COR-L47 (cell line): ENCODE results near the gene ZNF600.
"Not testable (repeated sequence)": the region's sequence is repeated elsewhere in the genome, so short reads cannot be mapped to it uniquely, and the experiment has no call there.

Experiments used
- DNase-seq: peaks from one replicate; lab custom pipeline; 2025; lab: John Stamatoyannopoulos, UW

Gene ZNF600

DNA sequence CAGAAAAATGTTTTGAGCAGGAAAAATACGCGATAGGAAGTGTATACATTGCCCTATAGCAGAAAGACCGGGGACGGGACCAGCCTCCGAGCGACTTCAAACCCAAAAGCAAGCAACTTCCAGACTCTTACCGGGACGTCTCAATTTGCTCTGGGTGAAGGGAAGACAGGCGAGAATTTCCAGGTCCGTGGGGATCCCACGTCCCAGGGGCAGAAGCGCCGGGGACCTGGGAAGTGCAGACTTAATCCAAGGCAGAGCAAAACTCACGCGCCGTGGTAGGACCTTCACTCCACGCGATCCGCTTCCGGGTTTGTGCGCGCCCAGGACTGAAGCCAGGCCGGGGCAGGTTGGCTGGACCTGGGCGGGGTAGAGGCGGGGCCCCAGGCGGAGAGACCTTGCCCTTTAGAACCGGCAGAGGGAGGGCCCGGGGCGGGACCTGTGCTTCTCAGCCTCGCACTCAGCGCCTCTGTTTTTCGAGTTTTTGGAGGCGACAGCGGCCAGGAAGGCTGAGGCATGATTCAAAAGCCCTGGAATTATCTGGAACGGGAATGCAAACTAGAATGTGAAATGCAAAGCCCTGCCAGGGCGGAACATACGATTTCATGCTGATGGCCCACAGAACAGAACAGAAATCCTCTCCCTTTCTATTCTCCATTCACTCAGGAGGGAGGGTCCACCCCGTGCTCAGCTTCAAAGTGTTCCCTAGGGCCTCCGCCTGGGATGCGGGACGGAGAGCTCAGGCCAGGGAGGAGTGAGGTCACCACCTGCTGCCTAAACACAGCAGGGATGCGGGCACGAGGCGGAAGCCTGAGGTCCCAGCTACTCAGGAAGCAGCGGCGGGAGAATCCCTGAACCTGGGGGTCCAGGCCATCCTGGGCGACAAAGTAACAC lies at the start of gene ZNF600:
Gene ZNF600, minus strand, starts transcription at position 328 of the 891 bp plus-strand sequence. CDS start 7,903 bp downstream, outside the sequence.
- peak; percentile 46 for DNase-seq

GRCh38 chr19:52834289-52834688 lies 47.7 kb upstream of the ZNF600 start:
- DNase-seq, result not testable (repeated sequence)

GRCh38 chr19:52833541-52833940 lies 47.0 kb upstream of the ZNF600 start:
- not testable (repeated sequence) for DNase-seq

- DNase-seq, result not testable (repeated sequence)
These were observed 43.3 kb upstream of the ZNF600 start for GRCh38 chr19:52829866-52830265.

DNA sequence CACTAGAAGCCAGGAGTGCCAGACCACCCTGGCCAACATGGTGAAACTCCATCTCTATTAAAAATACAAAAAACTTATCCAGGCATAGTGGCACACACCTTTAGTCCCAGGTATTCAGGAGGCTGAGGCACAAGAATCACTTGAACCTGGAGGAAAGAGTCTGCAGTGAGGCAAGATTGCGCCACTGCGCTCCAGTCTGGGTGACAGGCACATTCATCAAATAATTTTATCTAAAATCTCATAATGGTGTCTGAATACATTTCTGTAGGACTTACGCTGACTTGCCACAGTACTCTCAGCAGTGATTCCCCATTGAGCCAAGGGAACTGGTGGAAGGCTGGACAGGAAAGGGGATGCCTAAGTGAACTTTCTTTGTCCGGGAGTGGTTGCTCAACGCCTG lies 39.2 kb upstream of the ZNF600 start:
- DNase-seq, result no peak

- DNase-seq, result no peak
These were observed 37.1 kb upstream of the ZNF600 start for GRCh38 chr19:52823676-52824075.

DNA sequence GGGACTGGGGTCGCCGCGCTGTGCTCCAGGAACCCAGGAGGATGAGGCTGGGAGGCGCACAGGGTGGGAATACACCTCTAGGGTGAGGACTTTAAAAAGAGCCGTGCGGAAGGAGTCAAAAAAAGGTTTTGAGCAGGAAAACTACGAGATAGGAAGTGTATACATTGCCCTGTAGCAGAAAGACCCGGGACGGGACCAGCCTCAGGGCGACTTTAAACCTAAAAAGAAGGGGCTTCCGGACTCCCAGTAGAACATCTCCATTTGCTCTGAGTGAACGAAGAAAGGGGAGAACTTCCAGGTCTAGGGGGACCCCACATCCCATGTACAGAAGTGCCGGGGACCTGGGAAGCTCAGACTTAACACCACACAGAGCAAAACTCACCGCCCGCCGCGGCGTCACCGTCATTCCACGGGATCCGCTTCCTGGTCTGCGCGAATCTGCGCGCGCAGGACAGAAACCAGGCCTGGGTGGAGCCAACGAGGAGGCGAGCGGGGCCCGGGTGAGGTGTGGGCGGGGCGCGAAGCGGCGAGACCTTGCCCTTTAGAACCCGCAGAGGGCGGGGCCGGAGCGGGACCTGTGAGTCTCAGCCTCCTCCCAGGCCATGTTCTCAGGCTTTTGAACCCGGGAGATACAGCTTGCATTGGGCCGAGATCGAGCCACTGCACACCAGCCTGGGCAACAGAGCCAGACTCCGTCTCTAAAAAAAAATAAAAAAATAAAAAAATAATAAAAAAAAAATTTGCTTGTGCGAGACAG lies 34.8 kb upstream of the ZNF600 start, which contains the start of gene ZNF28:
Gene ZNF28, minus strand, starts transcription at position 430 of the 757 bp plus-strand sequence. CDS start 3,675 bp downstream, outside the sequence.
- peak; percentile 38 for DNase-seq

DNA sequence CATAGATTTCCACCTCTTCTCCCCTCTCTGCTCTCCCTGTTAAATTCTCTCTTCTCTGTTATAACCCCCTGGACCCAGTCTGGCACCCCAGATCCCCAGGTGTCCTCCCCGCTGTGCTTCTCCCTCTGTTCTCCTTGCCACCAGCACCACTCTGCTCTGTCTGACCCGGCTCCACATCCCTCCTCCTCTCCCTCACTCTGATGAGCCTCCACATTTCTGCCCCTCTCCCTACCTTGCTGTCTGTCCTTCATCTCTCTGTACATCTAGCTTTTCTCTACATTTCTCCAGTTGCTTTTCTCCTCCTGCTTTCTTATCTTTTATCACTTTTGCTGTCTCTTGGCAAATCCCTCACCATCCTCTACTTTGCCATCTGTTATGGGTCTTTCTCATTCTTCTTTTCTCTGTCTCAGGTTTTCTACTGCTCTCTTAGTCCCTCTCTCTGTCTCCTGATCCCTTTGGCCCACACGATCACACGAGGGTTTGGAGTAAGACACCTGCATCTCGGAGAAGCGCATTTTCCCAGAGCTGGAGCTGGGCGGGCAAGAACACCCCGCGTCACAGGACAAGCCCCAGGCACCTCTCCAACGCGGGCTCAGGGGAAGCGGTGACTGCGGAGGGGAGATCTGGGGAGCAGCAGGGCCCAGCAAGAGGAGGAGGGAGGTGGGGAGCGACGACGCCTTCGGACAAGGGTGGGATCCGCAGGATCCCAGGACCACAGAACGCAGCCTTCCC lies 34.0 kb upstream of the ZNF600 start:
- not testable (repeated sequence) for DNase-seq

GRCh38 chr19:52809801-52810200 lies 23.2 kb upstream of the ZNF600 start:
- DNase-seq, result no peak

- DNase-seq, result not testable (repeated sequence)
These were observed 13.5 kb upstream of the ZNF600 start for GRCh38 chr19:52799950-52800640.

- no peak for DNase-seq
These were observed 2.8 kb upstream of the ZNF600 start for GRCh38 chr19:52789440-52789839.

- no peak for DNase-seq
These were observed 520 bp downstream of the ZNF600 start for GRCh38 chr19:52786078-52786463.

GRCh38 chr19:52785506-52785905 lies 1.1 kb downstream of the ZNF600 start:
- no peak for DNase-seq

- not testable (repeated sequence) for DNase-seq
These were observed 3.7 kb downstream of the ZNF600 start for GRCh38 chr19:52782864-52783263.

- DNase-seq, result no peak
These were observed 7.8 kb downstream of the ZNF600 start for GRCh38 chr19:52778811-52779210.

DNA sequence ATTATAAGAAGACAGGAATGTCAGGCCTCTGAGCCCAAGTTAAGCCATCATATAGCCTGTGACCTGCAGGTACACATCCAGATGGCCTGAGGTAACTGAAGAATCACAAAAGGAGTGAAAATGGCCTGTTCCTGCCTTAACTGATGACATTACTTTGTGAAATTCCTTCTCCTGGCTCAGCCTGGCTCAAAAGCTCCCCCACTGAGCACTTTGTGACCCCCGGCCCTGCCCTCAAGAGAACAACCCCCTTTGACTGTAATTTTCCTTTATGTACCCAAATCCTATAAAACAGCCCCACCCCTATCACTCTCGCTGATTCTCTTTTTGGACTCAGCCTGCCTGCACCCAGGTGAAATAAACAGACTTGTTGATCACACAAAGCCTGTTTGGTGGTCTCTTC lies 30.1 kb downstream of the ZNF600 start:
- not testable (repeated sequence) for DNase-seq

DNA sequence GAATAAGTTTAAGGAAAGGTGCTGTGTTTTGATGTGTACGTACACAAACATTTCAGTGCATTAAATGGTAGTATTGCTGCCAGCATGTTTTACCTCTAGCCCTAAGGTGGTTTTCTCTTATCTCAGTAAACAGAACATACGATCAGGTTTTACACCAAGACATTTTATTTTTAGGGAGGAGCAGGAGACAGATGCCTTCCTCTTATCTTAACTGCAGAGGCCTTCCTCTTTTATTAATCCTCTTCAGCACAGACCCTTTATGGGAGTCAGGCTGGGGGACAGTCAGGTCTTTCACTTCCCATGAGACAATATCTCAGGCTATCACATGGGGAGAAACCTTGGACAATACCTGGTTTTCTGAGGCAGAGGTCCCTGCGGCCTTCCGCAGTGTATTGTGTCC lies 36.8 kb downstream of the ZNF600 start:
- no peak for DNase-seq

GRCh38 chr19:52748336-52748950 lies 38.1 kb downstream of the ZNF600 start:
- peak; percentile 60 for DNase-seq

DNA sequence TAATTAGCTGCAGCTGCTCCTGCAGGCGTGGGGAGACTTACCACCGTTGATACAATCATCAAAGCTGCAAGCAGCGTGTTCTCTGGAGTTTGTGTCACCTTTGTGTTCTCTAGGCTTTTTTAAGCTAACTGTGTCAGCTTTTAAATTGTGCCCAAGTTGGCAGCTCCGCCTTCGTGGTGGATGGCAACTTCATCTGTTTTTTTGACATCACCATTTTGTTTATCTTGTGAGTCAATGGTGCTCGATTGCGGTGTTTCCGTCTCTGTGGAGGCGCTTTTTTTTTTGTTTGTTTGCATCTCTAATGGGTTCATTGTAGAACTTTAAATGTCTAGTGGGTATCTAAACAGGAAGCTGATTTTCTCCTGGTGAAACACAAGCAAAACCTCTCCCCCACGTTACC lies 40.7 kb downstream of the ZNF600 start:
- peak; percentile 64 for DNase-seq

- DNase-seq, result no peak
These were observed 43.5 kb downstream of the ZNF600 start for GRCh38 chr19:52743091-52743490.

GRCh38 chr19:52742516-52742915 lies 44.1 kb downstream of the ZNF600 start:
- no peak for DNase-seq
